IMR-90 (cell line): ENCODE measurements around the gene HLA-DPA1. TPM values are rescaled to one million over a fixed set of nuclear protein-coding genes. Genes with fewer than 3 reads are reported as not detected.

ENCODE experiments used
- ATAC-seq: fragments of 200-7000 bp; cut with Tn5 transposase; 2 replicates; pipeline ENCODE4 v1.9.1; 2020; ENCODE audit warnings: low read depth, mild to moderate bottlenecking, moderate library complexity
- BruUV-seq: library from RNA; stranded (reverse); fragments of 400-500 nt; replicated peaks from 2 replicates; lab custom pipeline; 2021; lab: Mats Ljungman, UMichigan
- CTCF ChIA-PET: fragments of 300-600 bp; formaldehyde crosslinking; extraction: SDS; loops from one replicate; lab custom pipeline; 2021; ENCODE audit warnings: antibody characterized with exemption; lab: Yijun Ruan, JAX
- POLR2A ChIA-PET: fragments of 300-600 bp; sonication (Branson Sonifier 250); formaldehyde crosslinking; loops from one replicate; lab custom pipeline; 2022; ENCODE audit warnings: antibody characterized with exemption; ENCODE audit not compliant: unreplicated experiment; lab: Charles Lee
- DNase-seq: peaks from one replicate; pipeline ENCODE4 v3.0.0; 2013
- H2AFZ ChIP-seq: replicated peaks from 2 replicates; pipeline ENCODE3; 2013; ENCODE audit warnings: low read length, mild to moderate bottlenecking; ENCODE audit not compliant: poor library complexity
- H2AK5ac ChIP-seq: 2 replicates; pipeline ENCODE4 v1.6.1; 2013; ENCODE audit warnings: low read depth, low read length, inconsistent platforms
- H2AK9ac ChIP-seq: replicated peaks from 2 replicates; pipeline ENCODE3; 2013; ENCODE audit warnings: mild to moderate bottlenecking, low read depth, low read length, moderate library complexity; ENCODE audit not compliant: poor library complexity
- H2BK120ac ChIP-seq: 2 replicates; pipeline ENCODE4 v1.6.1; 2013; ENCODE audit warnings: low read depth, low read length, inconsistent platforms
- H2BK15ac ChIP-seq: 3 replicates; pipeline ENCODE4 v1.6.1; 2013; ENCODE audit warnings: low read depth, low read length, inconsistent platforms
- H2BK20ac ChIP-seq: 2 replicates; pipeline ENCODE4 v1.6.1; 2013; ENCODE audit warnings: low read depth, mild to moderate bottlenecking, inconsistent platforms, low read length, moderate library complexity
- H2BK5ac ChIP-seq: 2 replicates; pipeline ENCODE4 v1.6.1; 2013; ENCODE audit warnings: mild to moderate bottlenecking, low read depth, low read length, inconsistent platforms; ENCODE audit not compliant: poor library complexity, severe bottlenecking
- H3K14ac ChIP-seq: replicated peaks from 2 replicates; pipeline ENCODE4 v1.6.1; 2013; ENCODE audit warnings: low read depth, low read length, inconsistent platforms
- H3K18ac ChIP-seq: 2 replicates; pipeline ENCODE4 v1.6.1; 2013; ENCODE audit warnings: low read depth, low read length, control low read depth
- H3K23ac ChIP-seq: 2 replicates; pipeline ENCODE4 v1.6.1; 2013; ENCODE audit warnings: low read depth, low read length, inconsistent platforms
- H3K27ac ChIP-seq: 2 replicates; pipeline ENCODE4 v1.5.1; 2013; ENCODE audit warnings: mild to moderate bottlenecking, control low read depth, low read length; ENCODE audit not compliant: insufficient read depth
- H3K27me3 ChIP-seq: 2 replicates; pipeline ENCODE4 v1.6.1; 2013; ENCODE audit warnings: low read length; ENCODE audit not compliant: control insufficient read depth, insufficient read depth
- H3K36me3 ChIP-seq: 2 replicates; pipeline ENCODE4 v1.6.1; 2013; ENCODE audit warnings: low read length, mixed read lengths; ENCODE audit not compliant: control insufficient read depth, insufficient read depth
- H3K4ac ChIP-seq: 2 replicates; pipeline ENCODE4 v1.6.1; 2013; ENCODE audit warnings: low read depth, low read length, inconsistent platforms
- H3K4me1 ChIP-seq: 2 replicates; pipeline ENCODE4 v1.6.1; 2013; ENCODE audit warnings: low read length, mixed read lengths; ENCODE audit not compliant: control insufficient read depth, insufficient read depth
- H3K4me2 ChIP-seq: 2 replicates; pipeline ENCODE4 v1.6.1; 2013; ENCODE audit warnings: low read depth, mild to moderate bottlenecking, control low read depth, low read length, moderate library complexity
- H3K4me3 ChIP-seq: 2 replicates; pipeline ENCODE4 v1.5.1; 2013; ENCODE audit warnings: low read depth, mild to moderate bottlenecking, control low read depth, low read length, moderate library complexity; ENCODE audit not compliant: insufficient read depth
- H3K56ac ChIP-seq: 2 replicates; pipeline ENCODE4 v1.6.1; 2013; ENCODE audit warnings: low read length, inconsistent platforms; ENCODE audit not compliant: insufficient read depth; ENCODE audit errors: extremely low read depth
- H3K79me1 ChIP-seq, 2 experiments: 2 replicates each; pipeline ENCODE4 v1.6.1; 2013; ENCODE audit warnings: low read length in 2 of 2, inconsistent platforms in 1 of 2, low read depth in 1 of 2
- H3K9ac ChIP-seq: 2 replicates; pipeline ENCODE4 v1.6.1; 2013; ENCODE audit warnings: low read depth, low read length, control low read depth
- H3K9me1 ChIP-seq: 2 replicates; pipeline ENCODE4 v1.6.1; 2013; ENCODE audit warnings: low read length, inconsistent platforms; ENCODE audit not compliant: insufficient read depth
- H3K9me3 ChIP-seq: 2 replicates; pipeline ENCODE4 v1.6.1; 2013; ENCODE audit warnings: low read length; ENCODE audit not compliant: control insufficient read depth, insufficient read depth
- H4K20me1 ChIP-seq: 2 replicates; pipeline ENCODE4 v1.6.1; 2013; ENCODE audit warnings: low read length, inconsistent platforms; ENCODE audit not compliant: insufficient read depth
- H4K5ac ChIP-seq: 2 replicates; pipeline ENCODE4 v1.6.1; 2013; ENCODE audit warnings: mild to moderate bottlenecking, low read depth, low read length, control low read depth
- H4K8ac ChIP-seq, 2 experiments: 2 replicates each; pipeline ENCODE4 v1.6.1; 2013; ENCODE audit warnings: low read depth in 2 of 2, low read length in 2 of 2, control low read depth in 1 of 2, inconsistent platforms in 1 of 2
- H4K91ac ChIP-seq: 2 replicates; pipeline ENCODE4 v1.6.1; 2013; ENCODE audit warnings: low read depth, low read length, inconsistent platforms; ENCODE audit not compliant: insufficient read depth
- BHLHE40 ChIP-seq: fragments of 150-350 bp; IDR thresholded peaks from 2 replicates; pipeline ENCODE4 v1.6.1; 2016; ENCODE audit warnings: mild to moderate bottlenecking, low read depth, low read length
- CEBPB ChIP-seq: IDR thresholded peaks from 2 replicates; pipeline ENCODE4 v1.6.1; 2012; ENCODE audit warnings: low read depth, low read length, improper control_type of control experiment
- CTCF ChIP-seq: conservative IDR thresholded peaks from 2 replicates; pipeline ENCODE4 v1.5.1; 2012; ENCODE audit warnings: mild to moderate bottlenecking, low read depth, low read length, improper control_type of control experiment
- ELK1 ChIP-seq: fragments of 150-350 bp; IDR thresholded peaks from 2 replicates; pipeline ENCODE4 v1.6.1; 2016; ENCODE audit warnings: low read depth, mild to moderate bottlenecking, low read length, moderate library complexity, borderline replicate concordance
- FOS ChIP-seq: fragments of 150-350 bp; IDR thresholded peaks from 2 replicates; pipeline ENCODE4 v1.6.1; 2016; ENCODE audit warnings: low read depth, low read length
- MAFK ChIP-seq: IDR thresholded peaks from 2 replicates; pipeline ENCODE4 v1.6.1; 2012; ENCODE audit warnings: low read depth, low read length, improper control_type of control experiment
- MXI1 ChIP-seq: IDR thresholded peaks from 2 replicates; pipeline ENCODE4 v1.6.1; 2012; ENCODE audit warnings: low read depth, mild to moderate bottlenecking, low read length, moderate library complexity, borderline replicate concordance
- NFE2L2 ChIP-seq: fragments of 150-350 bp; IDR thresholded peaks from 2 replicates; pipeline ENCODE4 v1.6.1; 2016; ENCODE audit warnings: low read depth, mild to moderate bottlenecking, low read length
- RCOR1 ChIP-seq: IDR thresholded peaks from 2 replicates; pipeline ENCODE4 v1.6.1; 2012; ENCODE audit warnings: mild to moderate bottlenecking, low read length, improper control_type of control experiment; ENCODE audit not compliant: insufficient replicate concordance
- RFX5 ChIP-seq: IDR thresholded peaks from 2 replicates; pipeline ENCODE4 v1.8.0; 2012; ENCODE audit warnings: low read depth, mild to moderate bottlenecking, low read length, moderate library complexity
- SMC3 ChIP-seq: fragments of 150-350 bp; IDR thresholded peaks from 2 replicates; pipeline ENCODE4 v1.6.1; 2016; ENCODE audit warnings: low read depth, mild to moderate bottlenecking, antibody characterized with exemption, low read length, moderate library complexity
- USF2 ChIP-seq: fragments of 150-350 bp; IDR thresholded peaks from 2 replicates; pipeline ENCODE4 v1.6.1; 2017; ENCODE audit warnings: mild to moderate bottlenecking, antibody characterized with exemption, low read length, low read depth
- WGBS, 2 experiments: methylation state at CpG; one replicate each; pipeline versions ENCODE4 v1.1.5 to v1.1.7; 2013; ENCODE audit warnings: missing lambda C conversion rate in 2 of 2; ENCODE audit not compliant: insufficient read length in 1 of 2; ENCODE audit errors: extremely low coverage in 2 of 2; 5-methylcytosine and 5-hydroxymethylcytosine counted together
- dilution Hi-C: fragments of 300-500 bp; cut with HindIII; formaldehyde crosslinking; loops from one replicate; pipeline ENCODE4 v1.14.3; 2018; ENCODE audit warnings: low sequenced_read_pairs; ENCODE audit not compliant: unreplicated experiment
- in situ Hi-C: fragments of 300-500 bp; cut with MboI; formaldehyde crosslinking; loops from 3 replicates; pipeline ENCODE4 v1.14.3; 2019; ENCODE audit warnings: low sequenced_read_pairs, inconsistent platforms, mixed read lengths
- intact Hi-C: fragments of 100-400 bp; cut with micrococcal nuclease; formaldehyde crosslinking; loops from 2 replicates; pipeline ENCODE4 v1.10.0; 2022
- polyA plus RNA-seq, 3 experiments: library from polyadenylated mRNA; depleted of rRNA; stranded (reverse); fragments of >200 nt; gene quantifications; 2 replicates each; pipeline ENCODE4 v1.2.3, GENCODE V29; 2012; ENCODE audit warnings: low replicate concordance in 1 of 3
- total RNA-seq: library from RNA; depleted of rRNA; stranded (reverse); fragments of >200 nt; gene quantifications from 2 replicates; pipeline ENCODE4 v1.2.3, GENCODE V29; 2012

The HLA-DPA1 gene
- total and polyA plus RNA-seq, 2 of the 4 experiments (the other 2 are of a cell fraction) = not detected

- no peak overlapping the region for H3K18ac ChIP-seq
- peaks cover 18% of the 10 kb centered on the region for H3K27me3 ChIP-seq
Measured at GRCh38 chr6:33028220-33028849, 45.1 kb downstream of the HLA-DPA1 start.

More at GRCh38 chr6:33028220-33028849, 45.1 kb downstream of the HLA-DPA1 start:
- no peak for DNase-seq
- ChIA-PET CTCF (no interaction called here), POLR2A (no interaction called here)
- no CpG with 5 or more reads among the region's 1 CpG for WGBS, 2 experiments
- dilution Hi-C loops (no loop called here), intact Hi-C loops (no loop called here), in situ Hi-C loops (no loop called here)
- Histone ChIP-seq H4K20me1 (no peaks in the 10 kb centered on the region), H4K8ac (no peak overlapping the region), H2BK15ac (no peak overlapping the region), H2AK5ac (no peak overlapping the region), H3K36me3 (no peaks in the 10 kb centered on the region), H2AFZ (no peak overlapping the region), H3K9me3 (no peaks in the 10 kb centered on the region), H4K5ac (no peak overlapping the region), H3K23ac (no peak overlapping the region), H3K56ac (no peak overlapping the region), H3K4me3 (no peak overlapping the region), H3K14ac (no peak overlapping the region), H3K4ac (no peak overlapping the region), H3K9me1 (no peaks in the 10 kb centered on the region), H3K4me1 (no peaks in the 10 kb centered on the region), H3K9ac (no peak overlapping the region), H2AK9ac (no peak overlapping the region), H2BK120ac (no peak overlapping the region), H2BK20ac (no peak overlapping the region), H2BK5ac (no peak overlapping the region), H3K27ac (no peak overlapping the region), H3K79me1 (no peaks in the 10 kb centered on the region), H3K4me2 (no peak overlapping the region), H4K91ac (no peak overlapping the region)
- BruUV-seq = no TSS peak
- no peak for ATAC-seq
- TF ChIP-seq USF2 (no peak), BHLHE40 (no peak), CTCF (no peak), FOS (no peak), ELK1 (no peak), SMC3 (no peak), MXI1 (no peak), RCOR1 (no peak), NFE2L2 (no peak), RFX5 (no peak), CEBPB (no peak), MAFK (no peak)
